MG63 (cell line): ENCODE measurements around the gene PRKAG2. TPM values are rescaled to one million over a fixed set of nuclear protein-coding genes. Genes with fewer than 3 reads are reported as not detected.

Experiments used
- DNase-seq: peaks from one replicate; pipeline ENCODE4 v3.0.0-alpha.2; 2020
- H3K27me3 ChIP-seq: fragments of 250-450 bp; sonication (Bioruptor Pico); 2 replicates; pipeline ENCODE4 v1.5.1; 2020; ENCODE audit warnings: mild to moderate bottlenecking, moderate library complexity
- H3K36me3 ChIP-seq: fragments of 250-450 bp; sonication (Bioruptor Pico); 2 replicates; pipeline ENCODE4 v1.5.1; 2020; ENCODE audit warnings: mild to moderate bottlenecking, moderate library complexity
- H3K4me3 ChIP-seq: fragments of 250-450 bp; sonication (Bioruptor Pico); 2 replicates; pipeline ENCODE4 v1.5.1; 2020; ENCODE audit warnings: mild to moderate bottlenecking, moderate library complexity
- H3K9me3 ChIP-seq: fragments of 250-450 bp; sonication (Bioruptor Pico); 2 replicates; pipeline ENCODE4 v1.5.1; 2020; ENCODE audit warnings: mild to moderate bottlenecking, moderate library complexity
- total RNA-seq: library from RNA; depleted of rRNA; stranded (reverse); fragments of >200 nt; shearing (Covaris generic); gene quantifications from 2 replicates; pipeline ENCODE4 v1.2.3, GENCODE V29; 2014; ENCODE audit warnings: low replicate concordance

The PRKAG2 gene
- total RNA-seq, 1 experiment from 2014 or later = 15.2 TPM

DNA sequence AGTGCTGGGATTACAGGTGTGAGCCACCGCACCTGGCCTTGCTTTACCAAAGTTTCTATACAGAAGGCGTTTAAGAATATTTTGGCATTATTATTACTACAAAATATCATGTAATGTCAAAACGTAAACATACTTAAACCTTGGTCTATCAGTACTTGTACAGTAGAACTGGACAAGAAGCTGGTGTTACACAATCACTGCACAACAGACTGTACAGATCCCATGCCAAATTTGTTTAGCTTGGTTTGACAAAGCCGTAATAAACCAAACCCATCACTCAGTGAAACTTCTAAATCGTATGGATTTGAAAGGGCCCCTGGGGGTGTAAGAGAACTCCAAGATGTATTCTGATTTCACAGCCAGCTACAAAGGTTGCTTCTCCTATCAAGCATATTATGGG lies 305.4 kb downstream of the PRKAG2 start:
- Histone ChIP-seq H3K27me3 (no peaks in the 10 kb centered on the region), H3K36me3 (no peaks in the 10 kb centered on the region), H3K4me3 (no peak overlapping the region), H3K9me3 (no peaks in the 10 kb centered on the region)
- no peak for DNase-seq

DNA sequence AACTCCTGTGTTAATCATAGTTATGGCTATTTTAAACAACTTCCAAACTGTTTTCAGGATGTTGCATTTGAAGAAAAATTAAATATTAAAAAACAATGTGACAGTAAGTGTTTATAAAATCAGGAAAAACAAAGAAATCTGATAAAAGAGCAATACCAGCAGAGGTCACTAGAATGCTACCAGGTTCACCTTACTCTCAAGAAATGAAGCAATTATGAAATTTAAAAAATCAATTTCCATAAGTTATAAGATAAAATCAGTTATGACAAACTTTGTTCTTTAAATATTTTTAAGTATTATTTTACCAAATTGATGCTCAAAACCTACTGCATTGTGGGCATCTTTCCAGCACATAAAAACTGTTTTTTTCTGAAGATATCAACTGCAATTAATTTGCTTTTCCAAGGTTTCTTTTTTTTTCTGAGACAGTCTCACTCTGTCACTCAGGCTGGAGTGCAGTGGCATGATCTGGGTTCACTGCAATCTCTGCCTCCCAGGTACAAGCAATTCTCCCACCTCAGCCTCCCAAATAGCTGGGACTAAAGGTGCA lies 306.5 kb downstream of the PRKAG2 start:
- no peaks in the 10 kb centered on the region for H3K27me3 ChIP-seq
- no peak overlapping the region for H3K4me3 ChIP-seq
- H3K9me3 ChIP-seq = no peaks in the 10 kb centered on the region
- no peaks in the 10 kb centered on the region for H3K36me3 ChIP-seq
- DNase-seq = no peak

DNA sequence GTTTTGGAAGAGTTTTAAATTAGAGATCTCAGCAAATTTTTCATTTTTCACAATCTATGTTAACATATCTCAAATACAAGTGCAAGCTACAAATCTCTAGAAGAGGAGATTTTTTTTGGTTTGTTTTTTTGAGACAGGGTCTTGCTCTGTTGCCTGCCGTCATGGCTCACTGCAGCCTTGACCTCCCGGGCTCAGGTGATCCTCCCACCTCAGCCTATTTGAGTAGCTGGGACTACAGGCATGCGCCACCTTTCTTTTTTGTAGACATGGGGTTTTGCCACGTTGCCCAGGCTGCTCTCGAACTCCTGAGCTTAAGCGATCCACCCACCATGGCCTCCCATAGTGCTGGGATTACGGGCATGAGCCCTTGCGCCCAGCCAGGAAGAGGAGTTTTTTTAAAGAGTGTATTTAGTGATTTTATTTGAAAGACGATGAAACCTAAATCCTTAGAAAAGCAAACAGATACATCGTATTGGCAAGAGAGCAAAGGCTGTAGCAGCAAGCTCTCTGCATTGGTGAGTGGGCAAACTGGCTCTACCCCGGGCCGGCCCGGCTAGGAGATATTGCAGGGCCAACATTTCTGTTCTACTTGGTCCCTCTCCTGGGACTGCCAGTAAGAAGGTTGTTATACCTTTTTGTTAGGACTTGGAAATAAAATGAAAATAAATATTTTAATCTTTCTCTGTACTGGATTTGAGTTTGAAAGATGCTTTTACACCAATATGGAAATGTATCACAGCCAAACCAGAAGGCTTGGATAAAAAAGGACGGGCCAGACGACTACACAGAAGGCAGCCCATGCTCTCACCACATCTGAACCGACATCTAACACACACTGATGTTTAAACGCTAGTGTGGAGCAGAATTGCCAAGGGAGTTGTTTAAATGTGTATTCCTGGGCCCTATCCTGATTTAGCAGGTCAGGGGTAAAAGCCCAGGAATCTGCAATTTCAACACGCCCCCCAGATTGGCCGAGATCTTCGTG lies 307.7 kb downstream of the PRKAG2 start:
- H3K27me3 ChIP-seq = no peaks in the 10 kb centered on the region
- no peak overlapping the region for H3K4me3 ChIP-seq
- DNase-seq = no peak
- no peaks in the 10 kb centered on the region for H3K36me3 ChIP-seq
- no peaks in the 10 kb centered on the region for H3K9me3 ChIP-seq

DNA sequence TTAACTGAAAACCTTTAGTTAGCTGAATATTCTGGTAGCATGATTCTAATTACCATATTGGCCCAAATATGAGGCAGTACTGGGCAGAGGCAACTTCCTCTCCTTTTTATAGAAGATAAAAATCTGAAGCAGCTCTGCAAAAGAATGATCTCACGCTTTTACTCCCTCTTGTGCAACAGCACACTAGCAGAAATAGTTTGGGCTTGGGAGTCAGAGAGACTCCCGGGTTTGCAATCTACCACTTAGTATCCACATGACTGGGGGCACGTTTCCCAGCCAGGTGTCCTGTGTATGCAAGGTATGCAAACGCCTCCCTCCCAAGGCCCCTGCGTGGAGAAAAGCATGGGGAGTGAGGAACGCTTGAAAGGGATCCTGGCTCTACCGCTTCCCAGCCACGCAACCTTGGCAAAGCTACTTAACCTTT lies 310.0 kb downstream of the PRKAG2 start:
- no peaks in the 10 kb centered on the region; the same call in 1 of the 2 replicates for H3K36me3 ChIP-seq
- no peak overlapping the region for H3K4me3 ChIP-seq
- H3K9me3 ChIP-seq = no peaks in the 10 kb centered on the region
- H3K27me3 ChIP-seq = no peaks in the 10 kb centered on the region
- no peak for DNase-seq

DNA sequence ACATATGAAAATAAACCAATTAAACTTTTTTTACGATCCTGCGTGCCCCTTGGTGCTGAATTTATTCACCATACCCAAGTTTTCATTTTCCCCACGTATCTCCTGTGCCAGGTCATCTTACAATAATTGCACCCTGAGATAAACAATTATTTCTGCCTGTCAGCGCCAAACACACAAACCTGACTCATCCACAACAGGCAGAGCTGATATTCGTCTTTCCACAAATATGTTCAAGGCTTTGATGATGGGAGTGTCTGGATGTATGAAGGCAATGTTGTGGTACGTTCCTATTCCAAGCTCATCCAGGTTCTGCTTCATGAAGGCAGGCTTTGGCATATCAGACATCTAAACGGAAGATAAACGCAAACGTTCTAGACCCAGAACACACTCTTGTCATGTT lies 311.4 kb downstream of the PRKAG2 start:
- peak; percentile 51 for DNase-seq
- no peaks in the 10 kb centered on the region for H3K9me3 ChIP-seq
- H3K27me3 ChIP-seq = no peaks in the 10 kb centered on the region
- no peak overlapping the region for H3K4me3 ChIP-seq
- H3K36me3 ChIP-seq = no peaks in the 10 kb centered on the region; the same call in 1 of the 2 replicates

DNA sequence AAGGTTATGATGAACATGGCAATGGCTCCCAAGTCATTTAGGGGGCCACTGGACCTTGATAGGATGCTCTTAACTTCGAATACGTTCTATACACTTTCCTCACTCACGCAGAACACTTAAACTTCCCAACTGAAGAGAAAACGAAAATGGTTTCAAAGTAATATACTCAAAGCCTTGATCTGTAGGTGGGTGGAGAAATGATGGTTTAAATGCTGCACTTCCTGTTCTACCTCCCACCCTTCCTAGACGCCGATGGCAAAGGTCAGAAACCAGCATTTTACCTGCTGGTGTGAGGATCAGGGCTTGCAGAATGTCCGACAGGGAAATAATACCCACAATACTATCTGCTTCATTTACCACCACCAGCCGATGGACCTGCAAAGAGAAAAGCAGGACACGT lies 316.7 kb downstream of the PRKAG2 start:
- Histone ChIP-seq H3K9me3 (no peaks in the 10 kb centered on the region), H3K36me3 (no peaks in the 10 kb centered on the region; the same call in 1 of the 2 replicates), H3K4me3 (no peak overlapping the region)

DNA sequence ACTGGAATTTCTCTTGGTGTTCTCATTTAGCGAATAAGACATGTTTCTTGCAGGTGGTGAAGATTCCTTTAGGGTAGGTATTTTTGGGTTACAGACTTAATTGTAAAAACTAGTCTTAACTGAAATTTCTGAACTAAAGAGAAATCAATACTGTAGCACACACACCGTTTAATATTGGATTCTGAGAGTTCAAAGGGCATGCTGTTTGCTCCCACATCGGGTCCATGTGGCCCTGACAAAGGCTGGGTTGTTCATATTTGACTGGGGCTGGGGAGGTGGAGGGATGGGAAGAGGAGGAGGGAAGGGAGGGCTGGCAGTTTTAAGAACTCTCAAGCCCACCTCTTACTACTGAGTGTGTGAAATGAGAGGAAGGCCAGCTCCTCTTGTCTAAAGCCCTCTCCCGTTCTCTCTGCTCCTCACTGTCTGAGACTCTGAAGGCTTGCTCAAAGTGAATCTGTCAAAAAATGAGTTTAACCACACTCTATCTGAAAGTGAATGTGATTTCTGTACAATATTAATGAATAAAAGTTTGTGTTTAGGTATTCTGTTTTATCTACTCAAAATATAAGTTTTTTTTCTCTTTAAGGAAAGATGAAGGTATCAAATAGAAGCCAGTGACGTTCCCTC lies 317.2 kb downstream of the PRKAG2 start:
- H3K4me3 ChIP-seq = no peak overlapping the region
- H3K36me3 ChIP-seq = no peaks in the 10 kb centered on the region; the same call in 1 of the 2 replicates
- no peak for DNase-seq

More for the DNA sequence above, 316.7 kb downstream of the PRKAG2 start:
- no peaks in the 10 kb centered on the region for H3K27me3 ChIP-seq
- no peak for DNase-seq

DNA sequence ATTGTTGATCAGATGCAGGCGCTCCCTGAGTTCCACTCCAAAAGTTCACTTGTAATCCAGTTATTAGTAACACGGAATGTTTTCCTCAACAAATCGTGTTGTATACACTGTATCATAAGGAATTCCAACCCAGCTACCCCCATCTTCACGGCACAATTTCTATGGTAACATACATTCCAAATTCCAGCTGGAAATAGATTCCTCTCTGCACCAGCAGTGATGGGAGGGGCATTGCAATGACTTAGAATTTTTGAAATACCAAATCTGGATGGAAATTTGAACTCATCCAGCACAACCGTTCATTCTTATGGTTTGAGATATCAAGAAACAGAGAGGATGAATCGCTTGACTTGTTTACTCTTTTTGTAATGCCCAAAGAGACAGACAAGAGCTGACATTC lies 318.3 kb downstream of the PRKAG2 start:
- no peaks in the 10 kb centered on the region; the same call in 1 of the 2 replicates for H3K36me3 ChIP-seq
- DNase-seq = no peak
- no peaks in the 10 kb centered on the region for H3K27me3 ChIP-seq
- no peaks in the 10 kb centered on the region for H3K9me3 ChIP-seq
- no peak overlapping the region for H3K4me3 ChIP-seq

More for the DNA sequence above, 317.2 kb downstream of the PRKAG2 start:
- no peaks in the 10 kb centered on the region for H3K9me3 ChIP-seq
- H3K27me3 ChIP-seq = no peaks in the 10 kb centered on the region

DNA sequence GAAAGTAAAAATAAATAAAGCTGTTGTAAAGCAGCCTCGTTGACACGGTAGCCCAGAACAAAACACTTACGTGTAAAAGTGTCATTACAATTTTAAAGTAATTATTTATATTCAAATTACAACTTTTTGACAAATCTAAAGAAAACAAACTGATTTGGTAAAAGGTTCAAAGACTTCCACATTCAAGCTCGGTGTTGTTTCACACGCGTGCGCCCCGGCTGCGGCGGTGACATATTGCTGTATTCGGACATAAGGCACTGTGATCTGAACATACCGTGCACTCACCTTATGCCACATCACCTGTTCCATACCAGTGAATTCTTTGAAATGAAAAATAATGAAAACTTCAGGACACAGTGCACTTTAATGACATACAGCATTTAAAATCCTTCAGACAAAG lies 320.3 kb downstream of the PRKAG2 start:
- H3K36me3 ChIP-seq = no peaks in the 10 kb centered on the region
- H3K4me3 ChIP-seq = no peak overlapping the region
- H3K27me3 ChIP-seq = no peaks in the 10 kb centered on the region
- no peaks in the 10 kb centered on the region for H3K9me3 ChIP-seq
- no peak for DNase-seq

DNA sequence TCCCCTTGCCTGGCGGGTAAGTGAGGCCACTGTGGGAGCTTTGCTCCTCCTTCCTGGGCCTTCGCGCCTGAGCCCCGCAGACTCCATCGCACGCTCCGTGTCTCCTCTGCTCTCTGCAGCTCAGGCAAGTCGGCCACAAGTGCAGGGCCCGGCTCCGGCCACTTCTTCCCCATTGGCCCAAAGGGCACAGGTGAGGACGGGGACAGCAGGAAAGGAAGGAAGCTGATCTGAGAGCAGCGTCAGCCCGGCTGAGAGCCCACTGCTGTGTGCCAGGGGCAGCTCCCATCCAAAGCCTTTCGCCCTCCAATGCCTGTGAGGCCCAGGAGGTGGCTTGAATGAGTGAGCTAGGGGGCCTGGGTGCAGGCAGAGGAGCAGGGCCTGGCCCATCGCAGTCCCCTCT lies 323.6 kb downstream of the PRKAG2 start:
- no peak for DNase-seq
- H3K27me3 ChIP-seq = no peaks in the 10 kb centered on the region
- no peaks in the 10 kb centered on the region for H3K9me3 ChIP-seq
- no peaks in the 10 kb centered on the region for H3K36me3 ChIP-seq
- no peak overlapping the region for H3K4me3 ChIP-seq

DNA sequence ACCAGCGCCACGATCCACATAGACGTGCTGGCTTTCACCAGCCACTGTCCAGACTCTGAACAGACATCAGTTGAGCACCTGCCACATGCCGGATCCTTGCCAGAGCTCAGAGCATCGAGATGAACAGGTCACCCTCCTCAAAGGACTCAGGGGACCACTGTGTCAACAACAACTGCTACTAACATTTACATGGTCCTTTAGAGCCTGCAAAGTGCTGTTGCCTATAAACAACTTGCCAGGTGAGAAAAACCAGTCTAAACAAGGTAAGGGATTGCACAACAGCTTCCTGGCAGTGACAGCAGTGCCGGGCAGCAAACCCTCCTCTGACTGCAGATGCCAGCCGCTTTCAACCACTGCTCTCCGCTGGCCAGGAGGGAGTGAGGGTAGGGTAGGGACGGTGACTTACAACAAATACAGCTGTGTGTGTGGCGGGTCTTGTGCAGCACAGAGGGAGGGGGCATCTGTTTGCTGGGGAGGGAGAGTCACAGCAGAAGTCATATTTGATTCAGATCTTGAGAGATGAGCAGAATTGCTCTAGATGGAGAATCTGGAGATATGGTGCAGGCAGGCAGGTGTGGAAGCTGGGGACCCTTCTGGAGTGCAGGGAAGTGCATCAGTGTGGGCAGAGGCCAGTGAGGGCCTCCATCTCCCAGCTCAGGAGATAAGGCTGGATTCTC lies 324.4 kb downstream of the PRKAG2 start:
- H3K9me3 ChIP-seq = no peaks in the 10 kb centered on the region
- no peaks in the 10 kb centered on the region for H3K27me3 ChIP-seq
- no peak overlapping the region for H3K4me3 ChIP-seq
- DNase-seq = no peak
- H3K36me3 ChIP-seq = no peaks in the 10 kb centered on the region

DNA sequence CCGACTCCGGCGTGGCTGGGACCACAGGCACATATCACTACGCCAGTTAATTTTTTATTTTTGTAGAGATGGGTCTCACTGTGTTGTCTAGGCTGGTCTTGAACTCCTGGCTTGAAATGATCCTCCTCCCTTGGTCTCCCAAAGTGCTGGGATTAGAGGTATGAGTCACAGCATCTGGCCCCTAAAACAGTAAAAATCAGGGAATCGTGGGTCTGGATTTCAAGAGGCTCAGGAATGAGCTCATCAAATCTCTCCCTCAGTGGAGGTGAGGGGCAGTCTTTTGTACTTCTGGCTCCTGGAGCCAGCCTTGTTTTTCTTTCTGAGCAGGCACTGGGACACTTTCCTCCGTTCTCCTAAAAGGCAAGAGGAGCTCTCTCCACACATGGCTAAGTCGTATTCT lies 325.1 kb downstream of the PRKAG2 start:
- DNase-seq = no peak
- no peaks in the 10 kb centered on the region for H3K9me3 ChIP-seq
- no peaks in the 10 kb centered on the region for H3K27me3 ChIP-seq
- no peaks in the 10 kb centered on the region for H3K36me3 ChIP-seq
- H3K4me3 ChIP-seq = no peak overlapping the region

DNA sequence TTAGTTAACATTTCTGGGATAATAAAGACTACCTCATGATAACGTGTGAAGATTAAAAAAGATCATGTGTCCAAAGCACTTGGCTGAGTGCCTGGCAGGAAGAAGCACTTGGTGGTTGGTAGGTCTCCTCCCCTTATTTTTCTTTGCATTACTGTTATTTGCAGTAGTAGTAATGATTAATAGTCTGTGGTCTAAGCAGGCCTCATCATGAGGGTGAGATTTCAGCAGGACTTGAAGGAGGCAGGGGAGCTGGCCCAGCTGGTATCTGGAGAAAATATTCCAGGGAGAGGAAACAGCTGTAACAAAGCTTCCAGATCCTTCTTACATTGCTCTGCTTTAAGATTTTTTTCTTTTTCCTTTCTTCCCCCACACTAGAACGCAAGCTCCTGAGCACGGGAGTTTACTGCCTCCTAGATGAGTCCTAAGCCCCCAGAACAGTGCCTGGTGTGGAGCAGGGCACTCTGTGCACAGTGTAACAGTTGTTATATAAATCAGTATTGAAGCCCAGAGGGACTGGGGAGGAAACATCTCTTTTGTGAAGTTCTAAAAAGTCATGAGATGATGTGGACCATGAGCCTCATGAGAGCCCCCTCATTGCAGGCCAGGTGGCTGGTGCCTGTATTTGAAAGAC lies 326.1 kb downstream of the PRKAG2 start:
- Histone ChIP-seq H3K36me3 (no peaks in the 10 kb centered on the region), H3K27me3 (no peaks in the 10 kb centered on the region), H3K9me3 (no peaks in the 10 kb centered on the region), H3K4me3 (no peak overlapping the region)
- DNase-seq = no peak

DNA sequence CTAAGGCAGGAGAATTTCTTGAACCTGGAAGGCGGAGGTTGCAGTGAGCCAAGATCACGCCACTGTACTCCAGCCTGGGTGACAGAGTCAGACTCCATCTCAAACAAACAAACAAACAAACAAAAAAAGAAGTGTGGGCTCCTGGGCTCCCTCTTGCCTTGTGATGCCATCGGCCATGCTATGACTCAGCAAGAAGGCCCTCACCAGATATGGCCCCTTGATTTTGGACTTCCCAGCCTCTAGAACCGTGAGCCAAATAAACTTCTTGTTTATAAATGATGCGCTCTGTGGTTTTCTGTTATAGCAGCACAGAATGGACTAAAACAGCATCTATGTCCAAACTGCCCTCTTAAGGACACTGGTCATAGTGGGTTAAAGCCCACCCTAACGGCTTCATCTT lies 327.3 kb downstream of the PRKAG2 start:
- no peak for DNase-seq
- H3K9me3 ChIP-seq = no peaks in the 10 kb centered on the region
- H3K27me3 ChIP-seq = no peaks in the 10 kb centered on the region

DNA sequence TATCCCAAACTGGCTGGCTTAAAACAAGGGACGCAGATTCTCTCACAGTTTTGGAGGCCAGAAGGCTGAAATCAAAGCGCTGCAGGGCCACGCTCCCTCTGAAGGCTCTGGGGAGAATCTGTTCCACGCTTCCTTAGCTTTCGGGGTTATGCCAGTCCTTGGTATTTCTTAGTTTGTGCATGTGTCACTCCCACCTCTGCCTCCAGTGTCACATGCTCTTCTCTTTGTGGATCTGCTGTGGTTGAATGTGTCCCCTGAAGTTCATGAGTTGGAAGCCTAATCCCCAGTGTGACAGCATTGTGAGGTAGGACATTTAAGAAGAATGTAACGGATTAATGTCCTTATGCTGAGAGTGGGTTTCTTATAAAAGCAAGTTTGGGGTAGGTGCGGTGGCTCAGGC lies 327.8 kb downstream of the PRKAG2 start:
- Histone ChIP-seq H3K9me3 (no peaks in the 10 kb centered on the region), H3K27me3 (no peaks in the 10 kb centered on the region), H3K36me3 (no peaks in the 10 kb centered on the region), H3K4me3 (no peak overlapping the region)
- no peak for DNase-seq

More for the DNA sequence above, 327.3 kb downstream of the PRKAG2 start:
- Histone ChIP-seq H3K36me3 (no peaks in the 10 kb centered on the region), H3K4me3 (no peak overlapping the region)

DNA sequence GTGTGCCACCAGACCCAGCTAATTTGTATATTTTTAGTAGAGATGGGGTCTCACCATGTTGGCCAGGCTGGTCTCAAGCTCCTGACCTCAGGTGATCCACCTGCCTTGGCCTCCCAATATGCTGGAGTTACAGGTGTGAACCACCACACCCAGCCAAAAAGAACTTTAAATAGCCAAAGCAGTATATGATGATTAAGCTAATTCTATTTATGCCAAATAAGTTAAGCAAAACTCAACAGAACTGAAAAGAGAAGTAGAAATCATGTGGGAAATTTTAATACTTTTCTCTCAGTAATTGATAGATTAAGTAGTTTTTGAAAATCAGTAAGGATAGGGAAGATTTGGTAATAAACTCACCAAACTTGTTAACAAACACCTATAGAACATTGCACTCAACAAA lies 332.7 kb downstream of the PRKAG2 start:
- H3K9me3 ChIP-seq = no peaks in the 10 kb centered on the region
- no peaks in the 10 kb centered on the region for H3K36me3 ChIP-seq
- H3K27me3 ChIP-seq = no peaks in the 10 kb centered on the region
- H3K4me3 ChIP-seq = no peak overlapping the region
- DNase-seq = no peak
